Pancreas (tissue), 10 donors: ENCODE measurements around the gene BRWD1. TPM values are rescaled to one million over a fixed set of nuclear protein-coding genes. Genes with fewer than 3 reads are reported as not detected.
A peak's percentile ranks its signal among the peaks of the same experiment; 100 is the strongest.

ENCODE experiments used
- ATAC-seq, 4 donors: fragments of 200-7000 bp; cut with Tn5 transposase; one replicate each; pipeline versions ENCODE4 v1.8.0 to v1.9.1; 2020; ENCODE audit warnings: mild to moderate bottlenecking in 4 of 4, moderate library complexity in 4 of 4
- DNase-seq, 6 donors: peaks; one replicate each; pipeline ENCODE4 v3.0.0-alpha.2; 2020
- FAIRE-seq: peaks from 2 replicates; lab custom pipeline; 2012; peaks lifted over from hg19 to GRCh38; lab: Jason Lieb, UNC
- H3K27ac ChIP-seq, 4 donors: fragments of 200-600 bp; sonication (generic); 1 replicate in 3 of 4; 2 replicates in 1 of 4; pipeline versions ENCODE4 v1.5.0 to v1.8.0; 2020
- H3K27me3 ChIP-seq, 4 donors: fragments of 200-600 bp; one replicate each; pipeline ENCODE4 v1.8.0; 2021
- H3K36me3 ChIP-seq, 3 donors: fragments of 200-600 bp; sonication (generic) in 1 of 3; one replicate each; pipeline versions ENCODE4 v1.5.0 to v1.8.0; 2020 to 2021
- H3K4me1 ChIP-seq, 3 donors: fragments of 200-600 bp; one replicate each; pipeline ENCODE4 v1.8.0; 2021
- H3K4me3 ChIP-seq, 4 donors: fragments of 200-600 bp; sonication (generic) in 2 of 4; one replicate each; pipeline versions ENCODE4 v1.5.0 to v1.8.0; 2020 to 2021
- H3K9me3 ChIP-seq, 4 donors: fragments of 200-600 bp; one replicate each; pipeline ENCODE4 v1.8.0; 2021
- WGBS, 2 donors: extraction: QIAGEN DNeasy Blood & Tissue Kit; methylation state at CpG; one replicate each; pipeline ENCODE4 v1.1.7; 2013; 5-methylcytosine and 5-hydroxymethylcytosine counted together
- intact Hi-C, 3 donors: fragments of 100-400 bp; cut with DNase I; formaldehyde crosslinking; loops; one replicate each; pipeline versions ENCODE4 v1.11.1 to v1.14.2; 2022
- polyA plus RNA-seq, 2 donors: library from polyadenylated mRNA; stranded (reverse); fragments of 200-250 nt; gene quantifications; one replicate each; pipeline ENCODE4 v1.2.3, GENCODE V29; 2013
- total RNA-seq, 6 donors: library from RNA; stranded (reverse); fragmentation: NEBNext Ultra II Directional in 4 of 6; extraction: Animal tissue kit (Norgen Biotek cat#: 25700) in 4 of 6; gene quantifications; one replicate each; pipeline versions ENCODE4 v1.2.1 to v1.2.4, GENCODE V29; 2021 to 2023
- TF ChIP-seq, protein P1 (sequence below), 4 donors: fragments of 200-600 bp; sonication (generic) in 3 of 4; IDR thresholded peaks; one replicate each; pipeline versions ENCODE4 v1.5.0 to v1.8.0; 2021; ENCODE audit warnings: antibody characterized with exemption in 4 of 4
- donor health status: healthy with polysubstance abuse.
- donor health status: DM: no; HTN: no; CAD: no; lungs with moderate emphysema.
- donor health status: DM: no; HTN: no; CAD: no.
- donor health status: control.
- donor health status: control.
- donor health status: Bipolar disorder and iron deficiency.
- donor health status: DM: yes; HTN: yes; CAD: no.
- donor health status: DM: no; HTN: no; CAD: no.
- donor health status: DM: no; HTN: no; CAD: no.
- donor health status: DM: yes; HTN: yes; CAD: no.

The BRWD1 gene
- 10 to 100 TPM; 19.6 to 31.7 (median 22.8) TPM for total RNA-seq
- 10 to 100 TPM in 1 of 2 donors, 1 to 10 TPM in 1; 7.4 to 12.4 TPM for polyA plus RNA-seq

DNA sequence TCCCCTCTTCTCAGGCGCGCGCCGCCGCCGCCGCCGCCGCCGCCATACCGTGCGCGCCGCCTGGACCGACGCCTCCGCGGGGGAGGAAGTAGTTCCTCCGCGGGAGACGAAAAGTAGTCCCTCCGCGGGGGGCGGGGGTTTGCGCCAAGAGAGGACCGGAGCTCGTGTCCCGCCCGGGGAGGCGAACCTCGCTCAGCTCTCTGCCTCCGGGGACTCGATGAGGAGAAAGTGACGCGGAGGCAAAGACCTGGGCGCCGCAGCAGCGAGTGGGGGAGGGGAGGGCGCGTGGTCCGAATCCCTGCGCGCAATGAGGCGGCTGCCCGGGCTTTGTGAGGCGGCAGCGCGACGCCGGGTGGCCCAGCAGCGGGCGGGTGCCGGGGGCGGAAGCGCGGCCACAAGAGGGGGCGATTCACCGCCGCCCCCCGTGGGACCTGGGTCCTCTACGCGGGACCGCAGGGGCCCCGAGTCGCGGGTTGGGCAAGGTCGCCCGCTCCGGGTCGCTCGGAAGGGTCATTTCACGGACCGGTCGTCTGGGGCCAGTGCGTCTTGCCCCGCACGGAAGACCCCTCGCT, at the start of gene BRWD1:
BRWD1 (minus strand) TSS at position 62 of the 572 bp plus-strand sequence. CDS start 141 bp downstream, outside the sequence.
- WGBS, 2 donors: 1% methylated on average over 52 to 78 of the region's 78 CpGs
- H3K4me3 ChIP-seq: peak within 1 kb of the TSS; percentile 66 to 99 (median 78)
- peaks cover 0 to 5% (median 0%) of the 10 kb centered on the region in 3 donors for H3K36me3 ChIP-seq
- no peak for FAIRE-seq
- peak; percentile 72 to 92 (median 82) for DNase-seq
- H3K27ac ChIP-seq: peak within 1 kb of the TSS; percentile 84 to 97 (median 95)
- intact Hi-C loops: loop anchor here in 1 of 3 donors (10.0 kb wide), 1 partner anchor 71 kb away; a partner anchor contains a TSS
- no peaks in the 10 kb centered on the region for H3K27me3 ChIP-seq
- ATAC-seq: peak; percentile 75 to 86 (median 85)
- no peaks in the 10 kb centered on the region for H3K9me3 ChIP-seq
- H3K4me1 ChIP-seq: peaks cover 0 to 19% (median 8%) of the 10 kb centered on the region in 3 donors
- TF ChIP-seq, protein P1, sequence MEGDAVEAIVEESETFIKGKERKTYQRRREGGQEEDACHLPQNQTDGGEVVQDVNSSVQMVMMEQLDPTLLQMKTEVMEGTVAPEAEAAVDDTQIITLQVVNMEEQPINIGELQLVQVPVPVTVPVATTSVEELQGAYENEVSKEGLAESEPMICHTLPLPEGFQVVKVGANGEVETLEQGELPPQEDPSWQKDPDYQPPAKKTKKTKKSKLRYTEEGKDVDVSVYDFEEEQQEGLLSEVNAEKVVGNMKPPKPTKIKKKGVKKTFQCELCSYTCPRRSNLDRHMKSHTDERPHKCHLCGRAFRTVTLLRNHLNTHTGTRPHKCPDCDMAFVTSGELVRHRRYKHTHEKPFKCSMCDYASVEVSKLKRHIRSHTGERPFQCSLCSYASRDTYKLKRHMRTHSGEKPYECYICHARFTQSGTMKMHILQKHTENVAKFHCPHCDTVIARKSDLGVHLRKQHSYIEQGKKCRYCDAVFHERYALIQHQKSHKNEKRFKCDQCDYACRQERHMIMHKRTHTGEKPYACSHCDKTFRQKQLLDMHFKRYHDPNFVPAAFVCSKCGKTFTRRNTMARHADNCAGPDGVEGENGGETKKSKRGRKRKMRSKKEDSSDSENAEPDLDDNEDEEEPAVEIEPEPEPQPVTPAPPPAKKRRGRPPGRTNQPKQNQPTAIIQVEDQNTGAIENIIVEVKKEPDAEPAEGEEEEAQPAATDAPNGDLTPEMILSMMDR (IDR thresholded peaks at IDR 0.05): peak in 1 of 4 donors; percentile 23

DNA sequence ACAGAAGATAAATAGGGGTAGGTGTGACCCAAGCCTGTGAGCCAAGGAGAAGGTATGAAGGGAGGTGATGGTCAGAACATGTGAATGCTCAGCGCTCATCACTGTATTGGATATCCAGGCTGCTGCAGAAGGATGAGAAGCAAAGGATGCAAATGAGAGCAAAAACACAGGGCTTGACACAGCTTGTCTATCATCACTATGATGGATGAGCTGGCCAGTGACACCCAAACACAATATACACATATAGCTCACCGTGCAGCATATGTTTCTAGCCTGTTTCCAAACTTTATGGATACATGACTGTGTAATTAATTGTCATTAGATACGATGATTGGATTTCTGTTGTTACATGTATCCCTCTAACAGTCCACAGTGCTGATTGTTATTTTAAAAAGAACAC, 49.3 kb upstream of the BRWD1 start:
- no peak for ATAC-seq
- Histone ChIP-seq H3K36me3 (no peaks in the 10 kb centered on the region), H3K27ac (no peak overlapping the region), H3K9me3 (no peaks in the 10 kb centered on the region), H3K4me1 (no peaks in the 10 kb centered on the region), H3K27me3 (no peaks in the 10 kb centered on the region), H3K4me3 (no peak overlapping the region)
- WGBS, 2 donors: 81 to 89% methylated on average over 3 of the region's 3 CpGs
- intact Hi-C loops: no loop called here
- no peak for DNase-seq
- TF ChIP-seq, protein P1 (IDR thresholded peaks at IDR 0.05): no peak
- no peak for FAIRE-seq

DNA sequence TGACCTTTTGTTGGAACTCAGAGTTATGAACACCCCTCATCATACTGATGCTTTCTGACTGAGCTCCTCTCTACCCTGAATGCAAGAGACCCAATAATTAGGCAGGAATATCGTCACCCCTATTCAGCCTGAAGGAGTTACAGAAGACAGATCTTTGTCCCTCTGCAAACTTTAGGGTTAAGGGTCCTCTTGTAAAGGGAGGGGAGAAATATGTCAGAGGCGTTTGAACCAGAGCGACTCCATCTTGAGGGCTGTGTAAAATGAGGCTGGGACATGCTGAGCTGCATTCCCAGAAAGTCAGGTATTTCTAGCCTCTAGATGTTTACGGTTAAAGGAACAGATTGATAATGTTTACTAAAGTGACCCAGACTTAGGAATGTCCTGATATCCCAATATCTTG, 46.0 kb upstream of the BRWD1 start:
- Histone ChIP-seq H3K4me3 (no peak overlapping the region), H3K4me1 (no peaks in the 10 kb centered on the region), H3K27me3 (no peaks in the 10 kb centered on the region), H3K36me3 (no peaks in the 10 kb centered on the region), H3K9me3 (no peaks in the 10 kb centered on the region), H3K27ac (no peak overlapping the region)
- TF ChIP-seq, protein P1 (IDR thresholded peaks at IDR 0.05): no peak
- WGBS, 2 donors: 67% methylated on average over 4 of the region's 4 CpGs
- no peak for FAIRE-seq
- intact Hi-C loops: no loop called here
- no peak for DNase-seq
- no peak for ATAC-seq

DNA sequence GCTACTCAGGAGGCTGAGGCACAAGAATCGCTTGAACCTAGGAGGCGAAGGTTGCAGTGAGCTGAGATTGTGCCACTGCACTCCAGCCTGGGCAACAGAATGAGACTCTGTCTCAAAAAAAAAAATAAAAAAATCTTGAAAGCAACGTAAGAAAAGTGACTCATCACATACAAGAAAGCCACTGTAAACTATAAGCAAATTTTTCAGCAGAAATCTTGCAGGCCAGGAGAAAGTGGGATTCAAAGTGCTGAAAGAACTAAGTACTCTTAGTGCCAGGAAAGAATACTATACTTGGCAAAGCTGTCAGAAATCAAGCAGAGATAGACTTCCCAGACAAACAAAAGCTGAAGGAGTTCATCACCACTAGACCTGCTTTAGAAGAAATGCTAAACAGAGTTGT, 39.9 kb upstream of the BRWD1 start:
- no peak for ATAC-seq
- TF ChIP-seq, protein P1 (IDR thresholded peaks at IDR 0.05): no peak
- FAIRE-seq: no peak

More for the DNA sequence above, 39.9 kb upstream of the BRWD1 start:
- Histone ChIP-seq H3K9me3 (no peaks in the 10 kb centered on the region), H3K4me1 (peaks cover 0 to 7% (median 0%) of the 10 kb centered on the region in 3 donors), H3K4me3 (no peak overlapping the region), H3K27ac (no peak overlapping the region), H3K27me3 (no peaks in the 10 kb centered on the region), H3K36me3 (no peaks in the 10 kb centered on the region)
- no peak for DNase-seq
- WGBS, 2 donors: 87 to 89% methylated on average over 3 of the region's 3 CpGs
- intact Hi-C loops: no loop called here
